Activated CD8-positive, alpha-beta memory T cell treated with anti-CD3 and anti-CD28 coated beads, Interleukin-2, amount 10 ng/mL, durations not matched to agents 7 days and 5 days (primary cell): ENCODE data around the gene RAB3A. TPM values are rescaled to one million over a fixed set of nuclear protein-coding genes. Genes with fewer than 3 reads are reported as not detected.

Source experiments
- ATAC-seq: fragments of 150-1000 bp; cut with Tn5 transposase; one replicate; pipeline ENCODE4 v1.10.0; 2021; ENCODE audit warnings: moderate library complexity
- CTCF ChIA-PET: fragments of 350-600 bp; sonication (Branson Sonifier 250); formaldehyde crosslinking; loops from one replicate; lab custom pipeline; 2021; ENCODE audit warnings: antibody characterized with exemption; lab: Charles Lee
- DNase-seq: peaks from one replicate; pipeline ENCODE4 v3.0.0-alpha.2; 2020
- H3K27ac Mint-ChIP-seq: one replicate; pipeline ENCODE4 v1.8.0; 2021; ENCODE audit warnings: mild to moderate bottlenecking, mixed read lengths
- H3K27me3 Mint-ChIP-seq: one replicate; pipeline ENCODE4 v1.8.0; 2021; ENCODE audit warnings: mixed read lengths
- H3K36me3 Mint-ChIP-seq: one replicate; pipeline ENCODE4 v1.8.0; 2021; ENCODE audit warnings: mild to moderate bottlenecking, mixed read lengths
- H3K4me1 Mint-ChIP-seq: one replicate; pipeline ENCODE4 v1.8.0; 2021; ENCODE audit warnings: mixed read lengths
- H3K4me3 Mint-ChIP-seq: one replicate; pipeline ENCODE4 v1.8.0; 2021; ENCODE audit warnings: mild to moderate bottlenecking, moderate library complexity, mixed read lengths
- H3K9me3 Mint-ChIP-seq: one replicate; pipeline ENCODE4 v1.8.0; 2022; ENCODE audit warnings: low read depth, mixed read lengths
- total RNA-seq, 2 experiments: library from RNA; stranded (reverse); gene quantifications; one replicate each; pipeline ENCODE4 v1.2.3, GENCODE V29; 2021

RAB3A gene
- total RNA-seq, 2 experiments from 2014 or later = 3.5 to 3.7 TPM

- H3K4me3 Mint-ChIP-seq = no peak overlapping the region
- ATAC-seq (no peak), DNase-seq (no peak)
- no peaks in the 10 kb centered on the region for H3K36me3 Mint-ChIP-seq
- H3K27ac Mint-ChIP-seq = no peak overlapping the region
- H3K9me3 Mint-ChIP-seq = no peaks in the 10 kb centered on the region
- H3K27me3 Mint-ChIP-seq = peaks cover 3% of the 10 kb centered on the region
- CTCF ChIA-PET = interaction anchor here (0.7 to 4.7 kb wide), 5 partner anchors 14 to 168 kb away, joined by 3 to 50 read pairs (median 4); partner anchors contain the start of gene RAB3A
- peaks cover 28% of the 10 kb centered on the region for H3K4me1 Mint-ChIP-seq
Observed at GRCh38 chr19:18190278-18190677, 13.6 kb downstream of the RAB3A start.

GRCh38 chr19:18185538-18185937 lies 18.3 kb downstream of the RAB3A start:
- no peak for DNase-seq
- H3K27ac Mint-ChIP-seq = no peak overlapping the region
- no peaks in the 10 kb centered on the region for H3K36me3 Mint-ChIP-seq
- H3K4me3 Mint-ChIP-seq = no peak overlapping the region
- H3K4me1 Mint-ChIP-seq = no peaks in the 10 kb centered on the region
- no peak for ATAC-seq
- H3K27me3 Mint-ChIP-seq = no peaks in the 10 kb centered on the region
- CTCF ChIA-PET = interaction anchor here (2.1 kb wide), 1 partner anchor 19 kb away, joined by 5 read pairs; the partner anchor contains the start of gene RAB3A
- no peaks in the 10 kb centered on the region for H3K9me3 Mint-ChIP-seq

- no peaks in the 10 kb centered on the region for H3K27me3 Mint-ChIP-seq
- no peak for ATAC-seq
- H3K4me1 Mint-ChIP-seq = no peaks in the 10 kb centered on the region
- DNase-seq = no peak
- no peak overlapping the region for H3K27ac Mint-ChIP-seq
- peaks cover 2% of the 10 kb centered on the region for H3K36me3 Mint-ChIP-seq
- H3K4me3 Mint-ChIP-seq = no peak overlapping the region
- CTCF ChIA-PET = interaction anchor here (0.6 to 1.8 kb wide), 6 partner anchors 8 to 85 kb away, joined by 3 to 5 read pairs (median 4); no protein-coding TSS in a partner anchor
- H3K9me3 Mint-ChIP-seq = no peaks in the 10 kb centered on the region
Observed at GRCh38 chr19:18183529-18183928, 20.3 kb downstream of the RAB3A start.

GRCh38 chr19:18179957-18180356 lies 23.9 kb downstream of the RAB3A start:
- Mint-ChIP-seq H3K36me3 (peaks cover 20% of the 10 kb centered on the region), H3K27me3 (no peaks in the 10 kb centered on the region), H3K9me3 (no peaks in the 10 kb centered on the region), H3K27ac (no peak overlapping the region), H3K4me1 (peaks cover 5% of the 10 kb centered on the region), H3K4me3 (no peak overlapping the region)
- DNase-seq (no peak), ATAC-seq (no peak)
- CTCF ChIA-PET = no interaction called here

GRCh38 chr19:18176367-18177310 lies 27.2 kb downstream of the RAB3A start:
- Mint-ChIP-seq H3K4me3 (no peak overlapping the region), H3K27me3 (no peaks in the 10 kb centered on the region), H3K36me3 (peaks cover 20% of the 10 kb centered on the region), H3K27ac (no peak overlapping the region), H3K9me3 (no peaks in the 10 kb centered on the region), H3K4me1 (peaks cover 22% of the 10 kb centered on the region)
- DNase-seq = no peak
- ATAC-seq = no peak
- CTCF ChIA-PET = interaction anchor here (0.8 to 2.3 kb wide), 7 partner anchors 8 to 103 kb away, joined by 3 to 13 read pairs (median 5); partner anchors contain the start of gene MPV17L2

GRCh38 chr19:18174983-18175382 lies 28.9 kb downstream of the RAB3A start:
- CTCF ChIA-PET = interaction anchor here (0.7 to 2.4 kb wide), 8 partner anchors 9 to 419 kb away, joined by 3 to 12 read pairs (median 4); partner anchors contain the start of gene MPV17L2
- no peak for DNase-seq
- peak overlapping the region; percentile 83 for H3K4me3 Mint-ChIP-seq
- H3K27ac Mint-ChIP-seq = peak overlapping the region; percentile 15
- peaks cover 20% of the 10 kb centered on the region for H3K36me3 Mint-ChIP-seq
- no peak for ATAC-seq
- H3K9me3 Mint-ChIP-seq = no peaks in the 10 kb centered on the region
- no peaks in the 10 kb centered on the region for H3K27me3 Mint-ChIP-seq
- H3K4me1 Mint-ChIP-seq = peaks cover 22% of the 10 kb centered on the region

GRCh38 chr19:18173572-18174288 lies 30.1 kb downstream of the RAB3A start, which contains the start of gene IFI30:
IFI30 (plus strand) TSS chr19:18173813; CDS start chr19:18173842, 29 bp downstream.
- H3K36me3 Mint-ChIP-seq = peaks cover 18% of the 10 kb centered on the region
- H3K27me3 Mint-ChIP-seq = no peaks in the 10 kb centered on the region
- H3K27ac Mint-ChIP-seq = peak within 1 kb of the TSS; percentile 84
- peak within 1 kb of the TSS; percentile 83 for H3K4me3 Mint-ChIP-seq
- DNase-seq (peak; percentile 77), ATAC-seq (peak; percentile 88)
- no peaks in the 10 kb centered on the region for H3K9me3 Mint-ChIP-seq
- CTCF ChIA-PET = interaction anchor here (0.9 to 2.4 kb wide), 8 partner anchors 9 to 78 kb away, joined by 3 to 12 read pairs (median 4); partner anchors contain the start of gene MPV17L2
- peaks cover 22% of the 10 kb centered on the region for H3K4me1 Mint-ChIP-seq

- DNase-seq (no peak), ATAC-seq (no peak)
- CTCF ChIA-PET = interaction anchor here (0.9 to 3.4 kb wide), 2 partner anchors 12 to 62 kb away, joined by 6 to 31 read pairs; no protein-coding TSS in a partner anchor
- H3K27me3 Mint-ChIP-seq = no peaks in the 10 kb centered on the region
- peak overlapping the region; percentile 83 for H3K4me3 Mint-ChIP-seq
- no peaks in the 10 kb centered on the region for H3K9me3 Mint-ChIP-seq
- H3K4me1 Mint-ChIP-seq = peaks cover 24% of the 10 kb centered on the region
- peak overlapping the region; percentile 45 for H3K27ac Mint-ChIP-seq
- H3K36me3 Mint-ChIP-seq = peaks cover 18% of the 10 kb centered on the region
Observed at GRCh38 chr19:18173054-18173571, 30.7 kb downstream of the RAB3A start.

- Mint-ChIP-seq H3K27ac (peak overlapping the region; percentile 28), H3K4me3 (no peak overlapping the region), H3K27me3 (no peaks in the 10 kb centered on the region), H3K36me3 (peaks cover 15% of the 10 kb centered on the region), H3K9me3 (no peaks in the 10 kb centered on the region), H3K4me1 (peaks cover 25% of the 10 kb centered on the region)
- ATAC-seq (no peak), DNase-seq (no peak)
- CTCF ChIA-PET = interaction anchor here (0.9 to 3.4 kb wide), 2 partner anchors 11 to 61 kb away, joined by 6 to 31 read pairs; no protein-coding TSS in a partner anchor
Observed at GRCh38 chr19:18172331-18173053, 31.4 kb downstream of the RAB3A start.

GRCh38 chr19:18171605-18172327 lies 32.1 kb downstream of the RAB3A start:
- H3K9me3 Mint-ChIP-seq = no peaks in the 10 kb centered on the region
- H3K36me3 Mint-ChIP-seq = peaks cover 11% of the 10 kb centered on the region
- no peak overlapping the region for H3K27ac Mint-ChIP-seq
- H3K27me3 Mint-ChIP-seq = no peaks in the 10 kb centered on the region
- H3K4me3 Mint-ChIP-seq = no peak overlapping the region
- ATAC-seq (no peak), DNase-seq (peak; percentile 41)
- CTCF ChIA-PET = interaction anchor here (0.7 to 3.4 kb wide), 3 partner anchors 10 to 88 kb away, joined by 3 to 31 read pairs (median 6); no protein-coding TSS in a partner anchor
- H3K4me1 Mint-ChIP-seq = peaks cover 25% of the 10 kb centered on the region

GRCh38 chr19:18170714-18171255 lies 33.1 kb downstream of the RAB3A start:
- Mint-ChIP-seq H3K4me1 (peaks cover 25% of the 10 kb centered on the region), H3K27ac (no peak overlapping the region), H3K4me3 (no peak overlapping the region), H3K27me3 (no peaks in the 10 kb centered on the region), H3K36me3 (peaks cover 6% of the 10 kb centered on the region), H3K9me3 (no peaks in the 10 kb centered on the region)
- no peak for DNase-seq
- no peak for ATAC-seq
- CTCF ChIA-PET = interaction anchor here (0.7 to 3.4 kb wide), 5 partner anchors 21 to 89 kb away, joined by 3 to 31 read pairs (median 4); no protein-coding TSS in a partner anchor
